GM23248 (cell line): ENCODE measurements around the gene ZBTB46.
"Not testable (repeated sequence)": the region's sequence is repeated elsewhere in the genome, so short reads cannot be mapped to it uniquely, and the experiment has no call there.

Source experiments
- EZH2 ChIP-seq: fragments of 200-600 bp; sonication (generic); IDR thresholded peaks from 2 replicates; pipeline ENCODE4 v1.6.1; 2018; ENCODE audit warnings: antibody characterized with exemption, mild to moderate bottlenecking; ENCODE audit not compliant: insufficient read depth, poor library complexity, severe bottlenecking
- EZH2phosphoT487 ChIP-seq: fragments of 200-600 bp; sonication (generic); IDR thresholded peaks from 2 replicates; pipeline ENCODE4 v1.6.1; 2018; ENCODE audit warnings: antibody characterized with exemption, moderate library complexity, mild to moderate bottlenecking, low read depth; ENCODE audit not compliant: insufficient read depth

DNA sequence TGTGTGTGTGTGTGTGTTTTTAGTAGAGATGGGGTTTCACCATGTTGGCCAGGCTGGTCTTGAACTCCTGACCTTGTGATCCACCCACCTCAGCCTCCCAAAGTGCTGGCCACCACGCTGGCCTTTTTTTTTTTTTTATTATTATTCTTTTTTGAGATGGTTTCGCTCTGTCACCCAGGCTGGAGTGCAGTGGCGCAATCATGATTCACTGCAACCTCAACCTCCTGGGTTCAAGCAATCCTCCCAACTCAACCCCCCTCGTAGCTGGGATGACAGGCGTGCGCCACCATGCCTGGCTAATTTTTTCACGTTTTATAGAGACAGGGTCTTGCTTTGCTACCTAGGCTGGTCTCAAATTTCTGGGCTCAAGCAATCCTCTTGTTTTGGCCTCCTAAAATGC is 43.2 kb upstream of the ZBTB46 start:
- TF ChIP-seq EZH2phosphoT487, EZH2: not testable (repeated sequence)
